Suprapubic skin (tissue), 4 donors: Measurements from ENCODE around the gene ZNFX1. TPM values are rescaled to one million over a fixed set of nuclear protein-coding genes. Genes with fewer than 3 reads are reported as not detected.
A peak's percentile ranks its signal among the peaks of the same experiment; 100 is the strongest.

ENCODE experiments used
- DNase-seq, 2 donors: peaks; one replicate each; pipeline ENCODE4 v3.0.0-alpha.2; 2019; ENCODE audit warnings: low spot score in 2 of 2
- H3K27ac ChIP-seq: fragments of 200-600 bp; sonication (generic); one replicate; pipeline ENCODE4 v1.5.1; 2019
- H3K27me3 ChIP-seq: fragments of 200-600 bp; sonication (generic); one replicate; pipeline ENCODE4 v1.5.1; 2019
- H3K36me3 ChIP-seq: fragments of 200-600 bp; sonication (generic); one replicate; pipeline ENCODE4 v1.5.1; 2019
- H3K4me1 ChIP-seq: fragments of 200-600 bp; sonication (generic); one replicate; pipeline ENCODE4 v1.5.1; 2019
- H3K4me3 ChIP-seq: fragments of 200-600 bp; sonication (generic); one replicate; pipeline ENCODE4 v1.5.1; 2019; ENCODE audit warnings: mild to moderate bottlenecking
- H3K9me3 ChIP-seq: fragments of 200-600 bp; sonication (generic); one replicate; pipeline ENCODE4 v1.5.1; 2019
- EP300 ChIP-seq: sonication (generic); formaldehyde crosslinking; IDR thresholded peaks from one replicate; pipeline ENCODE4 v1.6.1; 2017; ENCODE audit warnings: antibody characterized with exemption
- POLR2A ChIP-seq, 2 donors: fragments of 450-650 bp; IDR thresholded peaks; one replicate each; pipeline ENCODE4 v1.6.1; 2017; ENCODE audit warnings: antibody characterized with exemption in 2 of 2, mild to moderate bottlenecking in 2 of 2, moderate library complexity in 2 of 2
- POLR2AphosphoS5 ChIP-seq, 3 donors: sonication (generic); formaldehyde crosslinking; IDR thresholded peaks; one replicate each; pipeline ENCODE4 v1.6.1; 2017; ENCODE audit warnings: antibody characterized with exemption in 3 of 3
- WGBS: methylation state at CpG from one replicate; pipeline ENCODE4 v1.1.5; 2018; 5-methylcytosine and 5-hydroxymethylcytosine counted together
- total RNA-seq, 4 donors: library from RNA; depleted of rRNA; stranded (reverse); fragments of >200 nt; gene quantifications; one replicate each; pipeline ENCODE4 v1.1.0, GENCODE V29; 2016
- TF ChIP-seq, protein P1 (sequence below), 2 donors: fragments of 200-600 bp in 1 of 2; fragments of 450-650 bp in 1 of 2; sonication (generic) in 1 of 2; IDR thresholded peaks; one replicate each; pipeline ENCODE4 v1.5.1; 2016 to 2019; ENCODE audit warnings: antibody characterized with exemption in 2 of 2, mild to moderate bottlenecking in 1 of 2, moderate library complexity in 1 of 2

The ZNFX1 gene
- 10 to 100 TPM; 25.9 to 36.1 (median 33.2) TPM for total RNA-seq

DNA sequence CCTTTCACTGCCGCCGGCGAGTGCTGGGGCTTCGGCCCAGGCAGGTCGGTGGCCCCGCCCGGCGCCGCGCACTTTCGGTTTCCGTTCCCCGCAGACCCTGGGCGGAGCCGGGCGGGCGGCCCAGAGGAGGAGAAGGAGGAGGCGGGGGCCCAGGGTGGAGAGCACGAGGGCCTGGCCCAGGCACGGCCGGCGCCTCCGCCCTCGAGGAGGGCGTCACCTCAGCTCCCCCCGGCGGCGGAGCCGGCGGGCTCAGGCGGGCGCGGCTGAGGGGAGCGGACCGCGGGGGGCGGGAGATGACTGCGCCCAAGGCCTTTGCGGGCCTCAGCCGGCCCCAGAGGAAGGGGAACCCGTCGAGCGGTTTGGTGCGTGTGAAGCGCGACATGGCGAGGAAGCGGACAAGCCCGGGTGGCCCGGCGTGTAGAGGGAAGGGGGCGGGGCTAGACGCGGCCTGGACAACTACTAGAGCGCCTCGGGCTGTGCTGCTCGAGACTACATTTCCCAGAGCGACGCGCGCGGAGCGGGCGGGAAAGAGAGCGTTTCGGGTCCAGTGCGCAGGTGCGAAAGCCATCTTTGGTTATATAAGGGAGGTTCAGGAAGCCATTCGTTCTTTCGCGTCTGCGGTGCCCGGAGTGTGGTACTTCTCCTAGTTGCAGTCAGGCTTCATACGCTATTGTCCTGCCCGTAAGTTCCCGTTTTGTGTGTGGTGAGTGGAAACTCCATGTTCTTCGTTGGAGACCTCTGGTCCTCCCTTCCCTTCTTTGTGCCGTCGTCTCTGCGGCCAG is at the start of gene ZNFX1:
Gene ZNFX1, minus strand, starts transcription at position 22 of the 782 bp plus-strand sequence. CDS start 2,218 bp downstream, outside the sequence.
- peaks cover 65% of the 10 kb centered on the region for H3K4me1 ChIP-seq
- peak within 1 kb of the TSS; percentile 97 for H3K4me3 ChIP-seq
- DNase-seq, result peak; percentile 99
- no peaks in the 10 kb centered on the region for H3K9me3 ChIP-seq
- TF ChIP-seq POLR2AphosphoS5 (IDR thresholded peaks at IDR 0.05), result peak; percentile 96 to 100 (median 99)
- TF ChIP-seq, protein P1, sequence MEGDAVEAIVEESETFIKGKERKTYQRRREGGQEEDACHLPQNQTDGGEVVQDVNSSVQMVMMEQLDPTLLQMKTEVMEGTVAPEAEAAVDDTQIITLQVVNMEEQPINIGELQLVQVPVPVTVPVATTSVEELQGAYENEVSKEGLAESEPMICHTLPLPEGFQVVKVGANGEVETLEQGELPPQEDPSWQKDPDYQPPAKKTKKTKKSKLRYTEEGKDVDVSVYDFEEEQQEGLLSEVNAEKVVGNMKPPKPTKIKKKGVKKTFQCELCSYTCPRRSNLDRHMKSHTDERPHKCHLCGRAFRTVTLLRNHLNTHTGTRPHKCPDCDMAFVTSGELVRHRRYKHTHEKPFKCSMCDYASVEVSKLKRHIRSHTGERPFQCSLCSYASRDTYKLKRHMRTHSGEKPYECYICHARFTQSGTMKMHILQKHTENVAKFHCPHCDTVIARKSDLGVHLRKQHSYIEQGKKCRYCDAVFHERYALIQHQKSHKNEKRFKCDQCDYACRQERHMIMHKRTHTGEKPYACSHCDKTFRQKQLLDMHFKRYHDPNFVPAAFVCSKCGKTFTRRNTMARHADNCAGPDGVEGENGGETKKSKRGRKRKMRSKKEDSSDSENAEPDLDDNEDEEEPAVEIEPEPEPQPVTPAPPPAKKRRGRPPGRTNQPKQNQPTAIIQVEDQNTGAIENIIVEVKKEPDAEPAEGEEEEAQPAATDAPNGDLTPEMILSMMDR (IDR thresholded peaks at IDR 0.05), result no peak
- peak; percentile 83 to 98 for TF ChIP-seq POLR2A (IDR thresholded peaks at IDR 0.05)
- TF ChIP-seq EP300, result no peak
- H3K36me3 ChIP-seq, result peaks cover 55% of the 10 kb centered on the region
- no peaks in the 10 kb centered on the region for H3K27me3 ChIP-seq
- peak within 1 kb of the TSS; percentile 98 for H3K27ac ChIP-seq
- WGBS, result 0% methylated on average over 58 of the region's 80 CpGs

DNA sequence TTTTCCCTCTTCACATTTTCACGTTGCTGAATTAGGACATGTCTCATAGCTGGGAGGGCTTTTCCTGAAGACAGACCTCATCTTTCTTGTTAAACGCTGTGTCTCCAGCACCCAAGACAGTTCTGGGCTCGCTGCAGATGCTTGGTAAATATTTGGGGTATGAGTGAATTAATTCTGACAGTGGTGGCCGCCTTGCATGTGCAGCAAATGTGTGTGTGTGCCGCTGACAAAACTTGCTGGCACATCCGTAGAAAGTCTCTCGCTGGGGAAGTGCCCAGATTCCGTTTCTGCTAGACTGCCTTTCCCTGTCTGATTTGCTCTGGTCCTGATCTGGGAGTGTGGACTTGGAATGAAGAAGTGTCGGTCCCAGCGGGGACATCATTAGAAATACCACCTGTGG is 48.2 kb upstream of the ZNFX1 start:
- TF ChIP-seq, protein P1 (IDR thresholded peaks at IDR 0.05), result no peak
- TF ChIP-seq EP300 (no peak), POLR2A (IDR thresholded peaks at IDR 0.05) (no peak), POLR2AphosphoS5 (IDR thresholded peaks at IDR 0.05) (no peak)
- no peak overlapping the region for H3K27ac ChIP-seq
- H3K4me3 ChIP-seq, result no peak overlapping the region
- H3K4me1 ChIP-seq, result no peaks in the 10 kb centered on the region
- no peak for DNase-seq
- H3K36me3 ChIP-seq, result no peaks in the 10 kb centered on the region
- WGBS, result 42% methylated on average over 10 of the region's 10 CpGs
- peaks cover 10% of the 10 kb centered on the region for H3K27me3 ChIP-seq
- H3K9me3 ChIP-seq, result no peaks in the 10 kb centered on the region

DNA sequence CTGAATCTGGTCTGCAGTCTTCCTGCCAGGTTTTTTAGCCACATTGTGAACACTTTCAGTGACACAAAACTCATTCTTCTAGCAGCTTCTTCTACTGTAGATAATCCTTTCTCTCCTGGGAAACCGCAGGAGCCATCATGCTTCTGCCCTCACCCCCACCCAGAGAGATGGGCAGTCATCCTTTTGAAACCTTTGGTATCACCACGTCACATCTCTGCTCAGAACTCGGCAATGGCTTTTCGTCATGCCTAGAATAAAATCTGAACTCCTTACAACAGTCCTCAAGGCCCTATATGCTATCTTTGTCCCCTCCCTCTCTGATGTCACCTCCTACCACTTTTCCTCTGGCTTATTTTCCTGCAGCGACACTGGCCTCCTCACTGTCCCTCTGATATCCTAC is 46.4 kb upstream of the ZNFX1 start:
- Histone ChIP-seq H3K9me3 (no peaks in the 10 kb centered on the region), H3K4me1 (peaks cover 3% of the 10 kb centered on the region), H3K27ac (no peak overlapping the region), H3K36me3 (no peaks in the 10 kb centered on the region), H3K27me3 (peaks cover 27% of the 10 kb centered on the region), H3K4me3 (no peak overlapping the region)
- WGBS, result 88% methylated on average over 5 of the region's 5 CpGs
- DNase-seq, result no peak
- no peak for TF ChIP-seq POLR2AphosphoS5 (IDR thresholded peaks at IDR 0.05)
- no peak for TF ChIP-seq POLR2A (IDR thresholded peaks at IDR 0.05)
- TF ChIP-seq, protein P1 (IDR thresholded peaks at IDR 0.05), result no peak
- TF ChIP-seq EP300, result no peak

DNA sequence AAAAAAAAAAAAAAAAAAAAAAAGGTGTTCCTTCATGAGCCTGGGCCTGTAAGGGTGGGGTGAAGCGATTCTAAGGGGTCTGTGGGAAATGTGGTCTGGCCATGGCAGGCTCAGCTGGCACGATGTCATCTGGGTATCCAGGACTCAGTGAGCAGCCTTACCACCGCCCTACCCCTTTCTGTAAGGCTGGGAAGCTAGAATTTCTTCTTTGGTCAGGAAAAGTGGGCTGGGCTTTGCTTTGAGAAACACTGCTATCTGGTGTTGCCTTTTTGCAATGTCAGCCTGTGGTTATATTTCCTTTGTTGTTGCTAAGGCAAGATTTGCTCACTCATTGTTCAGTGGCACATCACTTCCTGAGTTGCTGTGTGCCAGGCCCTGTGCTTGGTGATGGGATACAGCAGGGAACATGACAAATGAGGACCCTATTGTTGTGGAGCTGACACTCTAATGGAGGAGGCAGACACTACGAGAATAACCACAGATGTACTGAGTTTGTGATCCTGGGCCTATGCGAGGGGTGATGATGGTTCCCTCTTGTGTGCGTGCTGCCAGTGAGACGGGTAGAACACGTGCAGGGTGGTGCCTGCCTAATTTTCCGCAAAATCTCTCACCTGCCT is 45.9 kb upstream of the ZNFX1 start:
- Histone ChIP-seq H3K4me3 (no peak overlapping the region), H3K27ac (no peak overlapping the region)
- 48% methylated on average over 7 of the region's 9 CpGs for WGBS

DNA sequence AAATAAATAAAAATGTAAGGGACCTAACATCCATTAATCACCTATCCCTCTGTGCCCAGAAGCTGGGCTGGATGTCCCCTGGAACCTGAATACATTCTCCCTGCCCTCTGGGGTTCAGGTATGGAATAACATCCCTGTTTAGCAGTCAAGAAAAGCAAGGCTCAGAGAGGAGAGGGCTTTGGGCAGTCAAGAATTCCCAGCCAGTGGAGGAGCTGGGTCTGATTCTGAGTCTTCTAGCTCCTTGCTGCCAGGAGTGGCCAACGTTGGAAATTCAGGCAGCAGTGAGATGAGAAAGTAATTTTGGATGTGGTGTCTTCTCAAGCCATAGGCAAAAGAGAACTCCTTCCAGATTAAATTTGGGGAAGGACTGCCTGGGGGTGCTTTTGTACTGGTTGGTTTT is 42.6 kb upstream of the ZNFX1 start:
- no peak overlapping the region for H3K4me3 ChIP-seq
- no peaks in the 10 kb centered on the region for H3K36me3 ChIP-seq
- H3K27ac ChIP-seq, result no peak overlapping the region
- TF ChIP-seq, protein P1 (IDR thresholded peaks at IDR 0.05), result no peak
- no peaks in the 10 kb centered on the region for H3K9me3 ChIP-seq
- no peak for DNase-seq
- peaks cover 57% of the 10 kb centered on the region for H3K27me3 ChIP-seq
- WGBS, result 7% methylated on average over 1 of the region's 1 CpG
- peaks cover 17% of the 10 kb centered on the region for H3K4me1 ChIP-seq

More for the DNA sequence above, 45.9 kb upstream of the ZNFX1 start:
- Histone ChIP-seq H3K4me1 (peaks cover 9% of the 10 kb centered on the region), H3K36me3 (no peaks in the 10 kb centered on the region), H3K9me3 (no peaks in the 10 kb centered on the region), H3K27me3 (peaks cover 33% of the 10 kb centered on the region)
- TF ChIP-seq POLR2AphosphoS5 (IDR thresholded peaks at IDR 0.05), result no peak
- TF ChIP-seq, protein P1 (IDR thresholded peaks at IDR 0.05), result peak in 1 of 2 donors; percentile 19
- no peak for DNase-seq
